NCI-H187 (cell line): ENCODE results near the gene NAPSA.
"Not testable (repeated sequence)": the region's sequence is repeated elsewhere in the genome, so short reads cannot be mapped to it uniquely, and the experiment has no call there.

ENCODE experiments used
- DNase-seq, 2 experiments: peaks; one replicate each; lab custom pipeline; 2025; lab: John Stamatoyannopoulos, UW

The NAPSA gene

DNA sequence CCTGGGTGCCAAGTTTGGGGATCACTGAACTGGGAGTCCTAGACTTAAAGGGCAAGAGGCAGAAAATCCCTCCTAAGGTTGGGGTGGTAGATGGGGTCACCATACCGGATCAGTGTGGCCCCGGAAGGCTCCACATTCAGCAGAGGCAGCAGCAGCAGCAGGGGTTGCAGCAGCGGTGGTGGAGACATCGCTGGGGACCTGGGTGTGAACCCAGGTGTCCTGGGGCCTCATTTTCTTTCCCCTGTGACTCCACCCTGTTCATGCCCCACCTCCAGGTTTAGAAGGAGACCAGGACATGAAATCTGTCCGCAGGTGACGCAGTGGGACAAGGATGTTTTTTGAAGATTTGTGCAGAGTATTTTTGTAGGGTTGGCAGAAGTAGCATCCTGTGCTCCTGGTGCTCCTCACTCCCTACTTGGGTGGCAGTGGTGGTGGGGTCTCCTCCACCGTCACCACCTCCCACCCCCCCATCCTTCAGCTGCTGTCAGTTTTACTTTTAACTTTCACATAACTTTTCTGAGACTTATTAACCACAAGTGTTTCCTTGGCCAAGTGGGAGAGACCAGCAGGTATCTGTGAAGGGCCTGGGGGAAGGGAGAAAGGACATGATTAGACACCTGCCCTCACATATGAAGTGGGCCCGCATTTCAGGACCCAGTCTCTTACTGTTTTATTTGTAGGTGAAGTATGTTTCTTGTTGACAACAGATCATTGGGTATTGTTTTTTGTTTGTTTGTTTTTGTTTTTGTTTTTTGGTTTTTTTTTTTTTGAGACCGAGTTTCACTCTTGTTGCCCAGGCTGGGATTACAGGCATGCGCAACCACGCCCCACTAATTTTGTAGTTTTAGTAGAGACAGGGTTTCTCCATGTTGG lies at the start of gene NAPSA:
Gene NAPSA (minus strand): TSS at position 206 of the 873 bp plus-strand sequence. CDS start 18 bp downstream, at position 188.
- DNase-seq: no peak

DNA sequence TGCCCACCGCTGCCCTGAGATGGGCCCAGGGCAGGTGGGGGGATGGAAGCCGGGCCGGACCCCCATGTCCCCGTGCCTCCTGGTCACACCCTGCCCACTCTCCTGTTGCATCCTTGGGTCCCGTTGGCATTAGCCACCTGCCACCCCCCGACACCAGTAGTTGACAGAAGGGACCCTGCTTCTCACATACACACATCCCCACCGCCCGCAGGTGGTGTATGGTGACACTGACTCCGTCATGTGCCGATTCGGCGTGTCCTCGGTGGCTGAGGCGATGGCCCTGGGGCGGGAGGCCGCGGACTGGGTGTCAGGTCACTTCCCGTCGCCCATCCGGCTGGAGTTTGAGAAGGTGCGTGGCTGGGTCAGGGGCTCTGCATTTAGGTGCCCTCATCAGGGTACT lies 48.1 kb upstream of the NAPSA start:
- no peak for DNase-seq

DNA sequence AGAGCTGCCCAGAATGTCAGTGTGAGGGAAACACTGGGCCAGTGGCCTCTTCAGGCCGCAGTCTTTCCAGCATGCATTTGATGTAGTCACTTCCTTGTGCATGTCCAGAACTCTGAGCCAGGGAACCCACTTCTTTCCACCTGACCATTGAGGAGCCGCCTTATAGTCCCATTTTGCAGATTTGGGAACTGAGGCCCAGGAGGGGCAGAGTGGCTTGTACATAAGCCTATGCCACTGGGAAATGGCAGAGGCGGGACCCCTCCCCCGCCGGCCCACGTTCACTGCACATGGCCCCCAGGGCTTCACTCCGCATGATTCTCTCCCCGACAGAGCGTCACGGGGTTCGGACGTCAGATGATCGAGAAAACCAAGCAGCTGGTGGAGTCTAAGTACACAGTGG lies 47.7 kb upstream of the NAPSA start:
- DNase-seq: no peak

DNA sequence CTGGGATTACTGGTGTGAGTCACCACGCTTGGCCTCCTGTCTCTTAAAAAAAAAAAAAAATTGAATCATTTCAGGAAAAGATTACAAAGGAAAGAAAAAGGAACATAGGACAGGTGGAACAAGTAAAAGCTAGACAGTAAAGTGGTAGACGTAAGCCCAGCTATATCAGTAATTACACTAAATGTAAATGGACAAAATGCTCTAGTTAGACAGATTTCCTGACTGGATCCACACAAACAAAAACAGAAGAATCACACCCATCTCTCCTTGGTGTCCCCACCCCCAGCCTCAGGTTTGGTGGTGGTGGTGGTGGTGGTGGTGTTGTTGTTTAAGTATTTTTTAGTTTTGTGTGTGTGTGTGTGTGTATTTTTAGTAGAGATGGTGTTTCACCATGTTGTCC lies 47.0 kb upstream of the NAPSA start:
- no peak for DNase-seq

DNA sequence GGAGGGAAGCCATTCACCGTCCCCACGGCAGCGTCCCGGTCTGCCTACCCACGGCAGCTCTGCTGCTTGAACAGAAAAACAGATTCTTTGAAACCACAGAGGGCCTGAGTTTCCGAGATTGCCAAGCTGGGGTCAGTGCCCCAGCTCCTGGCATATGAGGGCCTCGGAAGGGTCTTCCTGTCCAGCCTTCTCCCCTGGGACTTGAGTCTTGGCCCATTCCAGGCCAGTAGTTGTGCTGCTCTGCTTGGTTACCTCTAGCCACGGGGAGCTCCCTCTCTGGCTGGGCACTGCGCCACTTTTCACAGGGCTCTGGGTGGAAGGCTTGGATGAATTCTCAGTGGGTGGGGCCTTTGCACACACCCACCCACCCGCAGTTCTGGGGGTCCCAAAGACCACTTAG lies 44.7 kb upstream of the NAPSA start:
- DNase-seq: no peak

DNA sequence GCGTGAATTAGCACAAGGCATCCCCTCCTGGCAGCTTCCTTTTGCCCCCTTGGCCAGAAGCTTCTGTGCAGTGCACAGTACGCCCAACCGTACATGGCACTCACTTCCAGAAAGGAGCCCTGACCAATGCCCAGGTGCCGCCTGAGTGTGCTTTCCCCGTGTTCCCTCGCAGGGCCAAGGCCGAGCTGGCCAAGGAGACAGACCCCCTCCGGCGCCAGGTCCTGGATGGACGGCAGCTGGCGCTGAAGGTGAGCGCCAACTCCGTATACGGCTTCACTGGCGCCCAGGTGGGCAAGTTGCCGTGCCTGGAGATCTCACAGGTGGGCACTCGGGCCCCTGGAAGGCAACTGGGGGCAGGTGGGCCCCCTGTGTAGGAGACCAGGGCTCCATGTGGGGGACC lies 43.9 kb upstream of the NAPSA start:
- DNase-seq: no peak

DNA sequence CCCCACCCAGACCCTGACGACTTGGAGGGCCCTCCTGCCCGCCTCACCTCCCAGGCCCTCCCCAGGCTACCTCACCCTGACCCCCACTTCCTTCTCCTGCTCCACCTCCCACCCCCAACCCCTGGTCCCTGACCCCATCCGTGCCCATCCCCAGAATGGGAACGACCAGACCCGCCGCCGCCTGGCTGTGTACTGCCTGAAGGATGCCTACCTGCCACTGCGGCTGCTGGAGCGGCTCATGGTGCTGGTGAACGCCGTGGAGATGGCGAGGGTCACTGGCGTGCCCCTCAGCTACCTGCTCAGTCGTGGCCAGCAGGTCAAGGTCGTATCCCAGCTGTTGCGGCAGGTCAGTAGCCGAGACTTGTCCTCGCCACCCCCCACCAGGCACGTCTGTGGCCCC lies 41.4 kb upstream of the NAPSA start:
- DNase-seq: no peak

DNA sequence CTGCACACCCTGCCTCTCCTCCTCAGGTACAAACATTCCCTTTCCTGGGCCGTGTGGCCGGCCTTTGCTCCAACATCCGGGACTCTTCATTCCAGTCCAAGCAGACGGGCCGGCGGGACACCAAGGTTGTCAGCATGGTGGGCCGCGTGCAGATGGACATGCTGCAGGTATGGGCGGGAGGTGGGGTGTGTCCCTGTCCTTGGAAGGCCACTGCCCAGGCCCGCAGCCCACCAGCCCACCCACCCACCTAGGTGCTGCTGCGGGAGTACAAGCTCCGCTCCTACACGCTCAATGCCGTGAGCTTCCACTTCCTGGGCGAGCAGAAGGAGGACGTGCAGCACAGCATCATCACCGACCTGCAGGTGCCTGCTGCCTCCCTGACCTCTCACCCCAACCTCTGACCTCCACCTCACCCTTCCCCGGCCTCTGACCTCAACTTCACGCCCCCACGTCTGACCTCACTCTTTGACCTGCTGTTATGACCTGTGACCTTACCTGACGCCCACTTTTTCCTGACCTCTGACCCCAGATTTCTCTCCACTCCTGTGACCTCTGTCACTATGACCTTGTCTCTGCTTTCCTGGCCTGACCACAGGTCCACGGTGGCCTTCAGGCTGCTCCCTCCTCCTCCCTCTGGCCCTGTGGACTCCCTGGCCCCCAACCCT lies 40.8 kb upstream of the NAPSA start:
- no peak for DNase-seq

DNA sequence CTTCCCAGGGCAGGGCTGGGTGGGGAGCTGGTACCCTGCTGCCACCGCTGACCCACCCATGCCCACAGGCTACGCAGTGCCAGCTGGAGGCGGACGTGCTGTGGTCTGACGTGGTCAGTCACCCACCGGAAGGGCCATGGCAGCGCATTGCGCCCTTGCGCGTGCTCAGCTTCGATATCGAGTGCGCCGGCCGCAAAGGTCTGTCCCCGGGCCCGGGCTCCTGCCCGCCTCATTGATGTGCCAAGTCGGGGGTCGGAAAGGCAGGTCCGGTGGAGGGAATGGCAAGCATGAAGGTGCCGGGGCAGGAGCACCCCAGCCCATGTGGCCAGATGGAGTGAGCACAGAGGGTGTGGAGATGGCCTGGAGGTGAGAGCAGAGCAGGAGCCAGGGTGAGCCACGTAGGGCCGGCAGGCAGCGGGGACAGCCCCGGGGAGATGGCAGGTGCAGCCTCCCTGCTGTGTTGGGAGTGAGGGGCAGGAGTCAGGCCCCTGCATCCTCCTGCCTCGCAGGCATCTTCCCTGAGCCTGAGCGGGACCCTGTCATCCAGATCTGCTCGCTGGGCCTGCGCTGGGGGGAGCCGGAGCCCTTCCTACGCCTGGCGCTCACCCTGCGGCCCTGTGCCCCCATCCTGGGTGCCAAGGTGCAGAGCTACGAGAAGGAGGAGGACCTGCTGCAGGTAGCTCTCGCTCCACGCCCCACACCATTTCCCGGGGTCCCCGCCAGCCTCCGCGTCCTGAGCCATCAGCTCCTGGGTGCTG lies 37.3 kb upstream of the NAPSA start:
- no peak for DNase-seq

DNA sequence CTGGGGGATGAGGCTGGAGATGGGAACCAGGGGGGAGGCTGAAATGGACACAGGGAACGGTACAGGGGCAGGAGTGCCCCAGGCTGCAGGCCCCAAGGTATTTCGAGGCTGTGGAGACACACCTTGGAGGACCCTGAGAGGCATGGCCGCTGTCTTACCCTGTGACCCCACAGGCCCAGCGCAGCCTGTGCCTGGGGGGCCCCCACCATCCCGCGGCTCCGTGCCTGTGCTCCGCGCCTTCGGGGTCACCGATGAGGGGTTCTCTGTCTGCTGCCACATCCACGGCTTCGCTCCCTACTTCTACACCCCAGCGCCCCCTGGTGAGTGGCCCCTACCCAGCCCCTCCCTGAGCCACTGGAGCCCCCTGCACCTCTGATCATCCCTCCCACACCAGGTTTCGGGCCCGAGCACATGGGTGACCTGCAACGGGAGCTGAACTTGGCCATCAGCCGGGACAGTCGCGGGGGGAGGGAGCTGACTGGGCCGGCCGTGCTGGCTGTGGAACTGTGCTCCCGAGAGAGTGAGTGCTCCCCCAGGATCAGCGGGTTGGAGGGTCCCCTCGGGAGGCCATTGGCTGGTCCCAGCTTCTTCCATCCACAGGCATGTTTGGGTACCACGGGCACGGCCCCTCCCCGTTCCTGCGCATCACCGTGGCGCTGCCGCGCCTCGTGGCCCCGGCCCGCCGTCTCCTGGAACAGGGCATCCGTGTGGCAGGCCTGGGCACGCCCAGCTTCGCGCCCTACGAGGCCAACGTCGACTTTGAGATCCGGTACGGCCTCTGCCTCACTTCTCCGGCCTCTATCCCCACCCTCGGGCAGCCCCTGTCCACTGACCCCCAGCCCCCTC lies 36.4 kb upstream of the NAPSA start:
- DNase-seq: no peak

DNA sequence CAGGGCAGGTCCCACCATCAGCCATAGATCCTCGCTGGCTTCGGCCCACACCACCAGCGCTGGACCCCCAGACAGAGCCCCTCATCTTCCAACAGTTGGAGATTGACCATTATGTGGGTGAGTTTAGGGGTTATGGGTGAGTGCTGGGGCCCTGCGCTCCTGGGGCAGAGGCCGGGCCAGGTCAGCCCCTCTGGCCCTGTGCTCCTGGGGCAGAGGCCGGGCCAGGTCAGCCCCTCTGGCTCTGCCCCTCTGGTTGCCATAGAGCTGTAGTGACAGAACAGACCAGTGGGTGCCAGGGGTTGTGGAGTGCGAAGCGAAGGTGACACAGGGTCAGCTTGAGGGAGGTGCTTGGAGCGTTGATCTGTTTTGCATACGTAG lies 33.9 kb upstream of the NAPSA start:
- DNase-seq: no peak

DNA sequence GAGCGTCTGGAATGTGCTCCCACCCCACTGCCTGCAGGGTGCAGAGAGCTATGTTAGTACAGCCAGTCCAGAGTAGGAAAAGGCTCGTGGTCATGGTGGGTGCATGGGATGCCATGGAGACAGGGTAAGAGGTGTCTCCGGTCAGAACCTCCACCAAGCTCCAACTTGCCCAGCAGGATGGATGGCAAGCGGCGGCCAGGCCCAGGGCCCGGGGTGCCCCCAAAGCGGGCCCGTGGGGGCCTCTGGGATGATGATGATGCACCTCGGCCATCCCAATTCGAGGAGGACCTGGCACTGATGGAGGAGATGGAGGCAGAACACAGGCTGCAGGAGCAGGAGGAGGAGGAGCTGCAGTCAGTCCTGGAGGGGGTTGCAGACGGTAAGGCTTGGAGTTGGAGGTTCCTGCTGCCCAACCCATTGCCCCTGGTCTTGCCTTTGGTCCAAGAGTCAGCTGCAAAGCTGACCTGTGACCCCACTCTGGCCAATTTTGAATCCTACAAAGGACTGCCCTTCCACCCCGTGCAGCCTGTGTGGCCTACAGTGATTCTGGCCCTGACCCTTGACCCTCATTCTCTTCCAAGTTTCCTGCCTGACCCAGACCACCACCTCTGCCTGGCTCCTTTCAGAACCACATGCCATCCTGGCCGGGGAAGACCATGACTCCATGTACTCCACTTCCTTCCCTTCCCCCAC lies 33.4 kb upstream of the NAPSA start:
- DNase-seq: no peak

DNA sequence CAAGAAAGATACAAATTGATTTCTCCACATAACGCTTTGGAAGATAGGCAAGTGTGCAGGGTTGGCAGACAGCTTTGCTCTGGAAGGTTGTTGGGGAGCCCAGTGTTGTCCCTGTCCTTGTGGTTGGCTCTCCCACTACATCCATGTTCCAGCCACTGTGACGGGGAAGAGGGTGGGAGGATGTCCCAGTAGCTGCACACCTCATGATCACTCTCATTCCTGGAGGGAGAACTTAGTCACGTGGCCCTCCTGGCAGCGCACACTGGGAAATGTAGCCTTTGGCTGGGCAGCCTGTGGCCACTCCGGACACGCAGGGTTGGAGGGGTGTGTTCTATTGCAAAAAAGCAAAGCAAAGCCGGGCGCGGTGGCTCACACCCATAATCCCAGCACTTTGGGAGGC lies 28.6 kb upstream of the NAPSA start:
- no peak for DNase-seq

DNA sequence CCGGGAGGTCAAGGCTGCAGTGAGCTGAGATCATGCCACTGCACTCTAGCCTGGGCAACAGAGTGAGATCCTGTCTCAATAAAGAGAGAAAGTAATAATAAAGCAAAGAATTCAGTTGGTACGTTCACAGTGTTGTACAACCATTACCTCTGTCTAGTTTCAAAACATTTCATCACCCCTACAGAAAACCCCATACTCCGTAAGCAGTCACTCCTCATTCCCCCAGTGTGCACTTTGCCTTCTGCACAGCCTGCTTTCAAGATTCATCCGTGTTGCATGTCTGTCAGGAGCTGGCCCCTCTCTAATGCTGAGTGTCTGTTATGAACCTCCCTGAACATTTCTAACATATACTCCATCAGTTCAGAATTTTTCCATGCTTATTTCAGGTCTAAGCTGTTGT lies 28.1 kb upstream of the NAPSA start:
- DNase-seq: no peak

DNA sequence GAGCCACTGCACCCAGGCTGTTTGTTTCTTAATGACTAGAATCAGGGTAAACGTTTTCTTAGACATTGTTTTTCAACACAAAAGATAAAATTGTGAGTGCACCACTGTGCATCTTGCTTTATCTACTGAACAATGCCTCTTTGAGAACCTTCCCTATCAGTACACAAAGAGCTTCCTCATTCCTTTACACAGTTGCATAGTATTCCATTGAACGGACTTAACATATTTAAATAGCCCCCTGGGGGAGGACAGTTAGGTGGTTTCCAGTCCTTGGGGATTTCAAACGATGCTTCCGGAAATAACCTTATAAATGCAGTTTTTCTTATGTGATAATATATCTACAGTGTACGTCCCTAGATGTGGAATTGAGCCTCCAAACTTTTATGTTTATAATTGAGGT lies 27.3 kb upstream of the NAPSA start:
- DNase-seq: no peak

DNA sequence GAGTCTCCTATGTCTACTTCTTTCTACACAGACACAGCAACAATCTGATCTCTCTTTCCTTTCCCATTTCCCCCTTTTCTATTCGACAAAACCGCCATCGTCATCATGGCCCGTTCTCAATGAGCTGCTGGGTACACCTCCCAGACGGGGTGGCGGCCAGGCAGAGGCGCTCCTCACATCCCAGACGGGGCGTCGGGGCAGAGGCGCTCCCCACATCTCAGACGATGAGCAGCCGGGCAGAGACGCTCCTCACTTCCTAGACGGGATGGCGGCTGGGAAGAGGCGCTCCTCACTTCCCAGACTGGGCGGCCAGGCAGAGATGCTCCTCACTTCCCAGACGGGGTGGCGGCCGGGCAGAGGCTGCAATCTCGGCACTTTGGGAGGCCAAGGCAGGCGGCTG lies 25.5 kb upstream of the NAPSA start:
- not testable (repeated sequence) for DNase-seq

DNA sequence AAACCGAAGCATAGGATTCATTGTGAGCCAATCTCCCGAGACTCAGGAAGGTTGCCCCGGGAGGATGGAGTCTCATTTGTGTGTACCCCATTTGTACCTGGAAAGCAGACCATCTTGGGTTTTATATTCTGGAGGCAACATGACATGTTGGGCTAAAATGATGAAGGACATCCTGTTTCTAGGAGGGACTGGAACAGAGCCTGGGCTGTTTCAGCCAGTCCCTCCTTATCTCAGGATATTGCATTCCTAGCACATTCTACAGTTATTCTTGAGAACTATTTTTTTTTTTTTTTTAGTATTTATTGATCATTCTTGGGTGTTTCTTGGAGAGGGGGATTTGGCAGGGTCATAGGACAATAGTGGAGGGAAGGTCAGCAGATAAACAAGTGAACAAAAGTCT lies 24.9 kb upstream of the NAPSA start:
- DNase-seq: not testable (repeated sequence)

DNA sequence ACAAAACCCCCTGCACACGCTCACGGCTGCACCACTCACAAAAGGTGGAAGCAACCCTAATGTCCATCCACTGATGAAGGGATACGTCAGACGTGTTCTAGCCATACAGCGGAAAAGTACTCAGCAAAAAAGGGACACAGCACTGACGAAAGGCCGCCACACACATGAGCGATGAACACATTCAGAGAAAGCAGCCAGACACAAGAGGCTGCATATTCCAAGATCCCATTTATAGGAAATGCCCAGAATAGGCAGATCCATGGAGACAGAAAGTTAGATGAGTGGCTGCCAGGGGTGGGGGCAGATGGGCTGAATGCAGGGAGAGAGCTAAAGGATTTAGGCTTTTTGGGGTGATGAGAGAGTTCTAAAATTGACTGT lies 22.4 kb upstream of the NAPSA start:
- DNase-seq: no peak

DNA sequence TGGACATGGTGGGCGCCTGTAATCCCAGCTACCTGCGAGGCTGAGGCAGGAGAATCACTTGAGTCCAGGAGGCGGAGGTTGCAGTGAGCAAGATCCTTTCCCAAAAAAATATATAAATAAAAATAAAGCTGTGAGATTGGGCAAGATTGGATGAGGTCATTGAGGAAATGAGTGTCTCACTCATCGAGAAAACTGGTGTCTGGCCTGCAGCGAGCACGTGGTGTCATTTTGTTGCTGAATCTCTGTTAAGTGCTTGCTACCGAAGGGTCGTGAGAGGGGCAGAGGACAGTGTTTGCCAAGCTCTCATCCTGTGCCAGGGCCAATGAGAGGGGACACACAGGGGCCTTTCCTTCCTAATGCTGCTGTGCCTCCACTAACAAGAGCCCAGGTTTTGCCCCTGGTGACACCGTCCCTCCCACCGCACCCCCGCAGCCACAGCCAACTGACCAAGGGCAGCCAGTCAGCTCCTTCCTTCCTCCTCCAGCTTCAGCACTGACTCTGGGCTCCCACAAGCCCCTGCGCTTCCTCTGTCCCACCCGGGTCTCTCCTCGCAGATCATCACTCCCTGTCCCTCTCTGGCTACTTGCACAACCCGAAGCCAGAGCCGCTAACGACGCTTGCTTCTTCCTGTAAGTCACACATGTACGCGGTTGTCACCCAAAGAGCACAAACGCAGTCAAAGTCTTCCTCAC lies 21.9 kb upstream of the NAPSA start:
- no peak for DNase-seq

DNA sequence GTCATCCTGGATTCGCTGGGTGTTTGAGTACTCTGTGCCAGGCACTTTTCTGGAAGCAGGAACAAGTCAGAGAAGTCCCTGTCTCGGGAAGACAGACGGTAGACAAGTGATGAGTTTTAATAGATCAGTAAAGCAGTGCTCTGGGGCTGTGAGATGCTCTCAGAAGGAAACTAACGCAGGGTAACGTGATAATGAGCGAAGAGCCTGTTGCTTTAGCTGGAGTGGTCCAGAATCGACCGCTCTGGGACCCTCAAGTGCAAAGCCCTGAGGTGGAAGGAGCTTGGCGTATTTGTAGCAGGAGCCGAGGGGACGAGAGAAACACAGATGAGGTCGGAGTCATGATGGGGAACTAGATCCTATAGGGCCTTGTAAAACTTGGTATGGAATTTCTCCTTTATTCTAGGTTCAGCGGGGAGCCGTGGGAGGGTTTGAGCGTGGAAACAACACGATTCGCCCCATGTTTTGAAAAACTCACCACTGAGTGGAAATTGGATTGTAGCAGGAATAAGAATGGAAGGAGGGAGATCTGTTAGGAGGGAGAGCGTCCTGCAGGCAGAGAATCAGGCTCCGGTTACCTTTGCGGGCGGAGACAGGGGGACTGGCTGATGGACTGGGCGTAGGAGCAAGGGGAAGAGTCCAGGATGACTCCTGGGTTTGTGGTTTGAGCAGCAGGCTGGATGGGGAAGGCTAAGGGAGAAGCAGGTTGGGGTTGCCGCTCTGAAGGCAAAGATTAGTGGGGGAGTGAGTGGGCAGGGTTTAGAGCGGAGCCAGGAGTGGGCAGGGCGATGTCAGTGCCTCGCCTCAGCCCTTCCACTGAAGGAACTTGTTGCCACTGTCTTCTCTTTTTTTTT lies 19.5 kb upstream of the NAPSA start:
- no peak for DNase-seq
